ENCODE results near the gene HSD17B1.
"Not testable (repeated sequence)": the region's sequence is repeated elsewhere in the genome, so short reads cannot be mapped to it uniquely, and the experiment has no call there.

The HSD17B1 gene

GRCh38 chr17:42526031-42526444, 26.7 kb upstream of the HSD17B1 start:
- no peak for DNase-seq

GRCh38 chr17:42527932-42528331, 24.8 kb upstream of the HSD17B1 start:
- DNase-seq: no peak

GRCh38 chr17:42529061-42529460, 23.7 kb upstream of the HSD17B1 start:
- DNase-seq: no peak

GRCh38 chr17:42530952-42531454, 21.7 kb upstream of the HSD17B1 start:
- DNase-seq: no peak

DNA sequence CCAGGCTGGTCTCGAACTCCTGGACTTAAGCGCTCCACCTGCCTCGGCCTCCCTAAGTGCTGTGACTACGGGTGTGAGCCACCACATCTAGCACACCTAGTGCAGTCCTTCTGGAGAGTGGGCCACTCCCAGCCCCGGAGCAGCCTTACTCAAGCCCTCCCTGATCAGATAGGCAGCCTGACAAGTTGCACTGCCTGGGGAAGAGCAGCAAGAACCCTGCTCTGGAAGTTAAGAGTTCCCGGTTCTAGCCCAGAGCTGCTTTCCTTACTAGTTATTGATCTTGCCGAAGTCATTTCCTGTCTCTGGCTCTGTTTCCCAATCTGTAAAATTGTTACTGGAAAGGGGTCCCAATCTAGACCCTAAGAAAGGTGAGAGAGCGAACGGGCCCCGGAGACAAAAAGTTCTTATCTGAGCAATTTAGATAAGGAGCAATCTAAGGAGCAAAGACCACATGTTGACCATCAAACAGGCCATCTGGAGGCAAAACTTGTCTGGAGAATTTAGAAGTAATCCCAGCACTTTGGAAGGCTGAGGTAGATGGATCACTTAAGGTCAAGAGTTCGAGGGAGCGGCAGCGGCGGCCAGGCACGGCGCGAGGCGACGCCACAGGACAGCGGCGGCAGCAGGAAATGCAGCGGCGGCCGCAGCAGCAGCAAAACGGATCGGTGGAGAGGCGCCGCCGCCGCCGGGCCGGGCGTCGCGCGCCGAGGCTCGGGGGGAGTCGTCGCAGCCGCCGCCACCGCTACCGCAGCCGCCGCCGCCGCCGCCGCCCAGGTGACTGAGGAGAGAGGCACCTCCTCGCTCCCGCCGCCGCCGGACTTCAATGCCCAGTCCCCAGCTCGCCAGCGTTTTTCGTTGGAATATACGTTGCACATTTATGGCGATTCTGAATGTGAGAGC, 21.0 kb upstream of the HSD17B1 start:
- peak; percentile 56 for DNase-seq

DNA sequence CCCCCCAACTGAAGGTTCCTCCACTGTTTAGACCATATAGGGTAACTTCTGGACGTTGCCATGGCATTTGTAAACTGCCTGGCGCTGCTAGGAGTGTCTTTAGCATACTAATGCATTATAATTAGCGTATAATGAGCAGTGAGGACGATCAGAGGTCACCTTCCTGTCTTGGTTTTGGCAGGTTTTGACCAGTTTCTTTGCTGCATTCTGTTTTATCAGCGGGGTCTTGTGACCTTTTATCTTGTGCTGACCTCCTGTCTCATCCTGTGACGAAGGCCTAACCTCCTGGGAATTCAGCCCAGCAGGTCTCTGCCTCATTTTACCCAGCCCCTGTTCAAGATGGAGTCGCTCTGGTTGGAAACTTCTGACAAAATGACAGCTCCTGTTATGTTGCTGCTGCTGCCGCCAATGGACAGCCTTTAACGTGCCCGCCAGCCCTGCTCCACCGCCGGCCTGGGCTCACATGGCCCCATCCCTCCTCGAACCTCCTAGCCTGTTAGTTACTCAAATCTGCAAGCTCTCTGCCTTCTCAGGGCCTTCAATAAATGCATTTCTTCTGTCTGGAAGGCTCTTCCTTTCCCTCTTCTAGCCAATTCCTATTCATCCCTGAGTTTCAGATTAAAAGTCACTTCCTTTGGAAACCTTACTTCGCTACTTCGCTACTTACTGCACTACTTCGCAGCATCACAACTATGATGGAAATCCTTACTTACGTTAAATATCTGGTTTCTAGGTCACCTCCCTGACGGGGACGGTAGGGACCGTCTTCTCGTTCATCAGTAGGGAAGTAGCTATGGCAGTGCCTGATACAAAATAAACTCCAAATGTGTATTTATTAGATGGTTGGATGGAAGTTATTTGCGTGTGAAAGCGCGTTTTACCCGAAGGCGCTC, 17.3 kb upstream of the HSD17B1 start:
- DNase-seq: no peak

GRCh38 chr17:42536048-42536371, 16.7 kb upstream of the HSD17B1 start, which contains the start of gene NAGLU:
Gene NAGLU (plus strand): TSS chr17:42536241. CDS start chr17:42536273, 32 bp downstream.
- peak; percentile 76 for DNase-seq

- peak; percentile 47 for DNase-seq
These were observed 16.2 kb upstream of the HSD17B1 start for GRCh38 chr17:42536372-42537155.

DNA sequence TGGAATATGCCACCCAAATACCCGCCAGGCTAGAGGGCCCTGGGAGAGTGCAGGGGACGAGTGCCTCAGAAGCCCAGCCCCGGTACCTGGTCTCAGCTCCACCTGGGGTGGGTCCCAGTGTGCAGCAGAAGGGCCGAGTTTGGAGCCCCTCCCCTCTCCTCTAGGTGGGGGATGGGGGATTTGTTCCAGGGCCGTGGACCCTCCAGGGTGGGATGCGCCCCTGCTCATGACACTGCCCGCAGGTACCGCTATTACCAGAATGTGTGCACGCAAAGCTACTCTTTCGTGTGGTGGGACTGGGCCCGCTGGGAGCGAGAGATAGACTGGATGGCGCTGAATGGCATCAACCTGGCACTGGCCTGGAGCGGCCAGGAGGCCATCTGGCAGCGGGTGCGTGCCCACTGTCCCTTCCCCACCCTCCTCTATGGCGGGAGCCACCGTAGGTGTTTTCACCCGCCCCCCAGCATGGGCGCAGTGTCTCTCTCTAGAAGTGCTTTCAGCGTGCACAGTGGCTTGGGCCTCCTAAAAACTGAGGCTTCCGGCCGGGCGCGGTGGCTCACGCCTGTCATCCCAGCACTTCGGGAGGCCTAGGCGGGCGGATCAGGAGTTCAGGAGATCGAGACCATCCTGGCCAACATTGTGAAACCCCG, 15.4 kb upstream of the HSD17B1 start:
- no peak for DNase-seq

- DNase-seq: no peak
These were observed 14.8 kb upstream of the HSD17B1 start for GRCh38 chr17:42537826-42538451.

DNA sequence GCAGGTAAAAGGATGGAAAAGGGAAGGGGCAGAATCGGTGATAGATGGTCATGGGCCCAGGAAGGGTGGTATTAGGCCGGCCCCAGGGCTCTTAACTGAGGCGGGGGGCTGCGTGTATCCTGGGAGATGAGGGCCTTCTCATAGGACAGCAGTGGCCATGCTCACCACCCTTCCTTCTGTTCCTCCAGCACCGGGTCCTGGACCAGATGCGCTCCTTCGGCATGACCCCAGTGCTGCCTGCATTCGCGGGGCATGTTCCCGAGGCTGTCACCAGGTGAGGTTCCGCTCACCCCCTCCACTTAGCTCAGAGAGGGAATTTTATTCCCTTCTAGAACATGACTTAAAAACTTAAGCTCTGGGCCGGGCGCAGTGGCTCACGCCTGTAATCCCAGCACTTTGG, 14.2 kb upstream of the HSD17B1 start:
- no peak for DNase-seq

DNA sequence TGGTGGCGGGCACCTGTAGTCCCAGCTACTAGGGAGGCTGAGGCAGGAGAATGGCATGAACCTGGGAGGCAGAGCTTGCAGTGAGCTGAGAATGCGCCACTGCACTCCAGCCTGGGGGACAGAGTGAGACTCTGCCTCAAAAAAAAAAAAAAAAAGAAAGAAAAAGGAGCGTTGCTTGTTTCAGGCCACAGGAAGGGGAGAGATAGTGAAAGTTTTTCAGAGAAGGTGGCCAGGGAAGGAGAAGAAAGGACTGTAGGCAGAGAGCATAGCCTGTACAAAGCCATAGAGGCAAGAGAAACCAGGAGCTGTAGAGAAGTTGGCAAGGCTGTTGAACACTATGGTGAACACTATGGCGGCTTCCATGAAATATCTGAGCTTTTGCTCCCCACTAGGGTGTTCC, 12.2 kb upstream of the HSD17B1 start:
- not testable (repeated sequence) for DNase-seq

DNA sequence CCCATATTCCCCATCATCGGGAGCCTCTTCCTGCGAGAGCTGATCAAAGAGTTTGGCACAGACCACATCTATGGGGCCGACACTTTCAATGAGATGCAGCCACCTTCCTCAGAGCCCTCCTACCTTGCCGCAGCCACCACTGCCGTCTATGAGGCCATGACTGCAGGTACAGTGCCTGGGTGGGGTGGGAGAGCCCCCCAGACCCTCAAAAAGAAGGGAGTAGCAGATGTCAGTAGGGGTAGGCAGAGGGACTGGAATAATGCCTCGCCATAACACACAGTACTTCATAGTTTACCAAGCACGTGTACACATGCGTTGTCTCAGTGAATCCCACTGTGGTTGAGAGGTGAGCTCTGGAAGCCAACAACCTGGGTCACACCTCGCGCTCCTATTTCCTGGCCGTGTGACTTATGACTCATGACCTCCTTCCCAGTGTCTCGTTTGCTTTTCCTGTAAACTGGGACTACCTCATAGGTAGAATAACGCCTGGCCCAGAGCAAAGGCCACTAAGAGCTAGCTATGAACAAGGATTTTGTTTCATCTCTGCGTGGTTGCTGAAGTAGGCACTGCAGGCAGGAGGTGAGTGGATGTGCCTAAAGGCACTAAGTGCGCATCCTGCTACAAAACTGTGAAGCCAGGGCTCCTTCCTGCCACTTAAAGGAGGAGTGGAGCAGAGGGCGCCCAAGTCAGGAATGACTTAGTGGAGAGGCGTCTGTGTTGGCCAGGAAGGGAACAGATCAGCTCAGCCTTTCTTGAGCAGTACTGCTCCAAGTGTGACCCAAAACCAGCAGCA, 11.5 kb upstream of the HSD17B1 start:
- no peak for DNase-seq

DNA sequence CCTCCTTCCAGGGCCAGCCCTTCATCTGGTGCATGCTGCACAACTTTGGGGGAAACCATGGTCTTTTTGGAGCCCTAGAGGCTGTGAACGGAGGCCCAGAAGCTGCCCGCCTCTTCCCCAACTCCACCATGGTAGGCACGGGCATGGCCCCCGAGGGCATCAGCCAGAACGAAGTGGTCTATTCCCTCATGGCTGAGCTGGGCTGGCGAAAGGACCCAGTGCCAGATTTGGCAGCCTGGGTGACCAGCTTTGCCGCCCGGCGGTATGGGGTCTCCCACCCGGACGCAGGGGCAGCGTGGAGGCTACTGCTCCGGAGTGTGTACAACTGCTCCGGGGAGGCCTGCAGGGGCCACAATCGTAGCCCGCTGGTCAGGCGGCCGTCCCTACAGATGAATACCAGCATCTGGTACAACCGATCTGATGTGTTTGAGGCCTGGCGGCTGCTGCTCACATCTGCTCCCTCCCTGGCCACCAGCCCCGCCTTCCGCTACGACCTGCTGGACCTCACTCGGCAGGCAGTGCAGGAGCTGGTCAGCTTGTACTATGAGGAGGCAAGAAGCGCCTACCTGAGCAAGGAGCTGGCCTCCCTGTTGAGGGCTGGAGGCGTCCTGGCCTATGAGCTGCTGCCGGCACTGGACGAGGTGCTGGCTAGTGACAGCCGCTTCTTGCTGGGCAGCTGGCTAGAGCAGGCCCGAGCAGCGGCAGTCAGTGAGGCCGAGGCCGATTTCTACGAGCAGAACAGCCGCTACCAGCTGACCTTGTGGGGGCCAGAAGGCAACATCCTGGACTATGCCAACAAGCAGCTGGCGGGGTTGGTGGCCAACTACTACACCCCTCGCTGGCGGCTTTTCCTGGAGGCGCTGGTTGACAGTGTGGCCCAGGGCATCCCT, 9.3 kb upstream of the HSD17B1 start:
- DNase-seq: no peak

DNA sequence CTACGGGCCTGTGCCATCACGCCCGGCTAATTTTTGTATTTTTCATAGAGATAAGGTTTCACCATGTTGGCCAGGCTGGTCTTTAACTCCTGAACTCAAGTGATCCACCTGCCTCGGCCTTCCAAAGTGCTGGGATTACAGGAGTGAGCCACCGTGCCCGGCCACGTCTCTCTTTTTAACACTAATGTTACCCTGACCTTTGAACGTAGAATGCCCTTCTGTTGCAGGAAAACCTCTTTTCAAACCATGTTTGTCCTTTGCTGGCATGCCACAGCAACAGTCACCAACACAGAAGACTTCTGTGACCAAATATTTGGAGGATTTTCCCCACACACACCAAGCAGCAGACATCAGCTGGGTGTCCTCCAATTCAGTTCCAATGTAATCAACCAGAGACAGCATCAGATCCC, 7.8 kb upstream of the HSD17B1 start:
- no peak for DNase-seq

GRCh38 chr17:42545755-42546505, 6.8 kb upstream of the HSD17B1 start:
- not testable (repeated sequence) for DNase-seq

DNA sequence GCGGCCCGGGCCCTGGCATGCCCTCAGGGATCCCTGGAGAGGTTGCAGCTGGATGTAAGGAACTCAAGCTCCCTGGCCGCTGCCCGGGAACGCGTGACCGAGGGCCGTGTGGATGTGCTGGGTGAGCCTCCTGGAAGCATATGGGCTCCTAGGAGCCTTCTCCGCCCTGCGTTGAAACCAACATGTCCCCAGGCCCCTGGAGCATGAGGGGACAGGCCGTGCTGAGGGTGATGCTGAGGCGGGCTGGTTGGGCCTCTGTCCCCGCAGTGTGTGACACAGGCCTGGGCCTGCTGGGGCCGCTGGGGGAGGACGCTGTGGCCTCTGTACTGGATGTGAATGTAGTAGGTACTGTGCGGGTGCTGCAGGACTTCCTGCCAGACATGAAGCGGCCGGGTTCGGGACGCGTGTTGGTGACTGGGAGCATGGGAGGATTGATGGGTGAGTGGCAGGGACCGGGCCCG, 5.7 kb upstream of the HSD17B1 start:
- DNase-seq: no peak

DNA sequence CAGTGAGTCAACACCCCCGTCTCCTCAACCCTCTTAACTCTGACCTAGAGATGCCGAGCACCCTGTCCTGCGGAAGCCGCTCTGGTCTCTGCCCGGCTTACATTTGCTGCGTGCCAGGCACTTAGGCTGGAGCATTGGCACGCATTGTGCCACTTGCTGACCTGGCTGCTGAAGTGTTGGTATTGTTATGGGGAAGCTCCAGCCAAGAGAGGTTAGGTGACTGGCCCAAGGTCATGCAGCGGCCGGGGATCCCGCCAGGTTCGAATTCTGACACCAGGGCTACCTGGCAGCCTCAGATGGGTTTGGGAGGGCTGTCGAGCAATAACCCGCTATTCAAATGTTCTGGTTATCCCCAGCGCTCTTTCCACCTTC, 5.0 kb upstream of the HSD17B1 start:
- no peak for DNase-seq

All from activated gamma-delta T cell (primary cell).